Mucosa of gallbladder (tissue), 1 donor: ENCODE data around the gene RSAD2. TPM values are rescaled to one million over a fixed set of nuclear protein-coding genes. Genes with fewer than 3 reads are reported as not detected.
"Not testable (repeated sequence)": the region's sequence is repeated elsewhere in the genome, so short reads cannot be mapped to it uniquely, and the experiment has no call there.

ENCODE experiments used
- DNase-seq: peaks from one replicate; pipeline ENCODE4 v3.0.0-alpha.2; 2020; ENCODE audit warnings: low spot score
- total RNA-seq: library from RNA; stranded (reverse); gene quantifications from one replicate; pipeline ENCODE4 v1.2.1, GENCODE V29; 2021
- donor health status: DM: no; HTN: no; CAD: no.

RSAD2 gene
- total RNA-seq, 1 donor from 2014 or later = 1.3 TPM

GRCh38 chr2:6926071-6926732 is 48.6 kb downstream of the RSAD2 start:
- DNase-seq = no peak

GRCh38 chr2:6927186-6927585 is 49.6 kb downstream of the RSAD2 start:
- peak; percentile 85 for DNase-seq

- no peak for DNase-seq
These were observed 50.2 kb downstream of the RSAD2 start for GRCh38 chr2:6927753-6928152.

DNA sequence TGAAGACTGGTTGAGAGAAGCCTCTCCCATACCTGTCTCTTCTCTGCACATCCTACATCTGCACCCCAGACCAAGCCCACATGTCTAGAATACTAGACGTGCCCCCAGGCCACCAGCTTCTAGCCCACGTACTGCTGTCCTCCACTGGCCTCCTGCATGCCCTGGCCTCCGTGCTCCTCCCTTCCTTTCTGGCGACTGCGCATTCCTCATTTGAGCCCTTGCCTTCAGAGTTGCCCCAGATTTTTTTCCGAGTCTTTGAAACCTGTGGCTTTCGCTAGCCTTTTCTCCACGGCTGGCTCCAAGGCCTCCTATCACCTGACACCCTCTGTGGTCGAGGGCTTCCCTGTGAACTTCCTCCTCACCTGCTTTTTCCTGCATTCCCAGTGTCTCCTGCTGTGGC is 50.9 kb downstream of the RSAD2 start:
- no peak for DNase-seq

DNA sequence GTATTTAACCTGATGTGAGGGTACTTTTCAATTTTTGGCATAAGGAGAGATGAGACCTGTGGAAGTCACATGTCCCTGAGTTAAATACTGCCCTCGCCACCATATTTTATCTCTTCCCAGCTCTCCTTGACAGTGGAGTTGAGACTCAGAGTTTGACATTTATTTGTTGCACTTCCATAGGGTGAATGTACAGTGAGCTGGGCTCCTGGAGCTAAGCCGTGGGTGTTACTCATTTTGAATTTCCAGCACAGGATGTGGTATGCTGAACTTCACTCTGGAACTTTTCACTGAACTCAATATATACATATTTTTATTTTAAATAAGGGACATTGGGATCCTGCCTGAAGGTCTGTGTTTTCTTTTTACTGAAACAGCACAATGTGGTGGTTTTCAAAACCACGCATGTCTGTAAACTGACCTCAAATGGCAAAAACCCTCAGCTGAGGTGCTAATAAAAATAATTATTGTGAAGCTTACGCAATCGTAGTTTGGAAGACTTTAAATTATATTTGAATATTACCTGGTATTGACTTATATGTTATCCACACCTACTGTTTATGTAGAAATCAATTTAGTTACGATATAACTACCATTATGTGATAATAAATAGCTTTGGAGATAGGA is 51.7 kb downstream of the RSAD2 start:
- no peak for DNase-seq

GRCh38 chr2:6930923-6931647 is 53.5 kb downstream of the RSAD2 start:
- no peak for DNase-seq

- DNase-seq = no peak
These were observed 54.2 kb downstream of the RSAD2 start for GRCh38 chr2:6931753-6932152.

DNA sequence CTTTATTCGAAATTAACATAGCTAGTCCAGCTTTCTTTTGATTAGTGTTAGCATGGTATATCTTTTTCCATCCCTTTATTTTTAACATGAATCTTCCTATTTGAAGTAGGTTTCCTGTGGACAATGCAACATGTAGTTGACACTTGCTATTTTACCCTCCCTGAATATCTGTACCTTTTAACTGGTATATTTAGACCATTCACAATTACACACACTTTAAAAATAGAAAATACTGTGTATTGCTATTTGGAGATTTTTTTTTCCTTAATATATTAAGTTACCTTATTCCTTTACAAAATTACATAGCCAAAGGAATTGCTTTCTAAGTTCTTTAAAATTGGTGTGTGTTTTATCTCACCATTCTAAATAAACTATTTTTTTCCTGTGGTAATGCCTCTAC is 54.6 kb downstream of the RSAD2 start:
- no peak for DNase-seq

- no peak for DNase-seq
These were observed 55.3 kb downstream of the RSAD2 start for GRCh38 chr2:6932828-6933227.

GRCh38 chr2:6933911-6934310 is 56.3 kb downstream of the RSAD2 start:
- no peak for DNase-seq

DNA sequence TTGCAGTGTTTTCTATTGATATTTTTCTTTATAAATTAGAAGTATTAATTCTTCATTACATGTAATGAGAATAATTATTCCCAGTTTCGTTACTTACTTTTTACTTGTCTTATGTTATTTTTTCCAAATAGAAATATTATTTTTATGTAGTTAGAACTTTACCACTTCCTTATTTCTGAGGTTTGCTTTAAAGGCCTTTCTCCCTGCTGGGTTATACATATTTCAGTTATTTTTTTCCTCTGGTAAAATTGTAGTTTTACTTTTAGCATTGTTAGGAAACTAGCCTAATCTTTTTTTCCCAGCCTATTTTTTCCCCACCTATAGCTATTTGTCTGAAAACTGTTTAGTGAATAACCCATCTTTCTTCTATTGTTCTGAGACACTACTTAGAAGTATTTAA is 56.8 kb downstream of the RSAD2 start:
- no peak for DNase-seq

DNA sequence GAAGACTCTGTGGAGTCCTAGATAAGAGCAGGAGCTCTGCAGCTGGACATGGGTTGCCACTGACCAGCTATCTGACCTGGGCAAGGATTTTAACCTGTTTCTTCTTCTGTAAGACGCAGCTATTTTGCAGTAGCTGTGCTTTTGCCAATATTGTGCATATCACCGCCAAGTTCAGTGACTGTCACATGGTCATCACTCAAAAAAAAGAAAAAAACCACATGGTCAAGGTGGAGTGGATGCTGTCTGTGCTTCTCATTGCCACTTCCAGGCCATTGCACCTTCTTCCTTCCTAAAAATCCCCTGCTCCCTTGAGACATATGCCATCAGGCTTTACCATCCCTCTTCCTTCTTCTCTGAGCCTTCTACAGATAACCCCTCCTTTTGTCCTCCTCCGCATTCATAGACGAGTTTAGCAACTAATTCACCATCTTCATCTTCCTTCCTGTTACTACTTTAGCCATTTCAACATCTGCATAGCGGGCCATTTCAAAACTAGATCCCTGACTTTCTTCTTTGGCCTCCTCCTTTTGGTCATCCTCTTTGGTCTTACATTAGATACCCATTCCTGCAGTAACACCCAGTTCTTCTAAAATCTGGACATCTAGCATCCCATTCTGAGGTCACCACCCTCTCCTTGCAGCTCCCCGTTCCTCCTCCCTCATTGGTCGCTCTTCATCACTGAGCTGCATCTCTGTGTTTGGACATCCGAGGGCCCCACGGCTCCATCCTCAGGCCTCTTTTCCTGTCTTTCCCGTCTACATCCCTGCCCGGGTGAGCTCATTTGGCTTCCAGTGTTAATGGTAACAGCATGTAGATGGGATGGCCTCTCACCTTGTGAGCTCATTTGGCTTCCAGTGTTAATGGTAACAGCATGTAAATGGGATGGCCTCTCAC is 57.4 kb downstream of the RSAD2 start:
- no peak for DNase-seq

- not testable (repeated sequence) for DNase-seq
These were observed 58.1 kb downstream of the RSAD2 start for GRCh38 chr2:6935652-6936020.

DNA sequence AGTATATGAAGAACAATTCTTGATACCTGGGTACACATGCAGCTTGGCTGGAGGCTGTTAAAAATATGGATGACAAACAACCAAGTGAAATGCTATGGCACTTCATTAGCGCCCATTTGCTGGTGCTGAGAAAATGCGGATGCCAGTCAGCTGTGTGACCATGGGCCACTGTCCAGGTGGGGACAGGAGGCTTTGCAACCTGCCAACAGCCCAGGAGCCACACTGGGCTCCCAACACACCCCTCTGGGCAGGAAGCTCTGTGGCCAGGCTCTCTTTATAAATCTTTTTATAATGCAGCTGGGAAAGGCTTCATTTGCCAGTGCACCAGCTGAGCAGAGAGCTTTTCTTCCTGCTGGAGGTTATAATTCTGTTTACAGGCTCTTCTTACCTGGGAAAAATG is 59.6 kb downstream of the RSAD2 start:
- DNase-seq = no peak

- no peak for DNase-seq
These were observed 60.0 kb downstream of the RSAD2 start for GRCh38 chr2:6937582-6937981.

- no peak for DNase-seq
These were observed 61.5 kb downstream of the RSAD2 start for GRCh38 chr2:6939071-6939470.

DNA sequence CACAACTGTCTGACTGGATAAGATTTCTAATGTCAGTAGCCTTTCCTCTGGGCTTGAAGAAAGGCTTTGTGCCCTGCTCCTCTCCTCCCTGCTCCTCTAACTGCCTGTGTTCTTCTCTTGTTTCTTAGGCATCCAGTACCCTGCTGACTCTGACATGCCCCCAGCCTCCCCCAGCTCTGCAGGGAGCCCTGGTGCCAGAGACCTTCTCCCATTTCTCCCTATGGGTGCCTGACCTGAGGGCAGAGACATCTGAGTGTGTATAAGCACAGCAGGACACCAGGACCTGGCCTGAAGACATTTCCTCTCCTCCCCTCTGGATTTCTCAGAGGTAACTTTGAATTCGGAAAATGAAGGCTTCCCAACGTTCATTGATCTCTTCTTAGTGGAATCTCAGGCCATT is 63.2 kb downstream of the RSAD2 start:
- DNase-seq = no peak

- no peak for DNase-seq
These were observed 63.9 kb downstream of the RSAD2 start for GRCh38 chr2:6941299-6942046.

- no peak for DNase-seq
These were observed 65.3 kb downstream of the RSAD2 start for GRCh38 chr2:6942848-6943247.

- DNase-seq = no peak
These were observed 65.9 kb downstream of the RSAD2 start for GRCh38 chr2:6943523-6943922.

DNA sequence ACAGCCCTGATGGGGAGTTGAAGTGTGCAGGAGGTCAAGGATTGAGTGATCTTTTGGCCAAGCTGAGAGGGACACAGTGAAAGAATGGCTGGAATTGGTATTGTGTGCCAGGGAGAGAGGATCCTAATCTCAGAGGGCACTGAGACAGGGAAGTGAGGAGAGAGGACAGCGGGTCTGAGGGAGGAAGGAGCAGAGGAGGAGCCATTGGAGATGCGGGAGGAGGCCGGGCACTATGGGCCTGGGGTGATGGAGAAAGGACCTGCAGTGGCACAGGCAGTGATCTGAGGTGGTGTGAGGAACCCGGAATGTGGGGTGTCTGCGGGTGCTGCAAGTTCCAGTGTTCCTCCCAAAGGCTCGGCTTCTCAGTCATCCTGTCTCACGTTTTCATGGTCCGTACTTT is 66.4 kb downstream of the RSAD2 start:
- no peak for DNase-seq

- no peak for DNase-seq
These were observed 67.0 kb downstream of the RSAD2 start for GRCh38 chr2:6944555-6944954.
